Measurements from ENCODE around the gene SLC2A1.

SLC2A1 gene

GRCh38 chr1:42880384-42880783 is 78.3 kb downstream of the SLC2A1 start:
- no peak for DNase-seq (ENCODE audit: low spot score)
- ChIA-PET POLR2A (ENCODE audit: low non-redundant PET) (no interaction called here), CTCF (no interaction called here)
- no peak overlapping the region for H3K27ac ChIP-seq
- no peak for TF ChIP-seq CTCF (conservative IDR thresholded peaks at IDR 0.05; ENCODE audit: low read depth)

- TF ChIP-seq CTCF (conservative IDR thresholded peaks at IDR 0.05; ENCODE audit: low read depth) = no peak
- H3K27ac ChIP-seq = no peak overlapping the region
- POLR2A ChIA-PET (ENCODE audit: low non-redundant PET) = no interaction called here
- no peak for DNase-seq (ENCODE audit: low spot score)
- CTCF ChIA-PET = no interaction called here
Measured at GRCh38 chr1:42877380-42877779, 81.3 kb downstream of the SLC2A1 start.

- H3K27ac ChIP-seq = no peak overlapping the region
- no peak for TF ChIP-seq CTCF (conservative IDR thresholded peaks at IDR 0.05; ENCODE audit: low read depth)
- ChIA-PET POLR2A (ENCODE audit: low non-redundant PET) (no interaction called here), CTCF (no interaction called here)
- DNase-seq (ENCODE audit: low spot score) = no peak
Measured at GRCh38 chr1:42876009-42876408, 82.7 kb downstream of the SLC2A1 start.
